ENCODE results near the gene NME8. TPM values are rescaled to one million over a fixed set of nuclear protein-coding genes. Genes with fewer than 3 reads are reported as not detected.

NME8 gene
- polyA plus RNA-seq, 2 of the 4 experiments (the other 2 are of a cell fraction), result not detected

- CTCF ChIA-PET, result interaction anchor here (1.0 to 1.9 kb wide), 2 partner anchors 13 to 587 kb away, joined by 3 to 5 read pairs; no protein-coding TSS in a partner anchor
- peaks cover 16% of the 10 kb centered on the region; the same call in 2 of the 3 replicates for H3K9me3 ChIP-seq
- 19% methylated on average over 3 of the region's 3 CpGs for WGBS (ENCODE audit: missing lambda C conversion rate)
- no peak for ATAC-seq
- no peak for FAIRE-seq
- no peak overlapping the region for H3K4me2 ChIP-seq
- POLR2A ChIA-PET, result no interaction called here
- no peak overlapping the region for H3K4me3 ChIP-seq
- DNase-seq (ENCODE audit: low read depth in 1 of 2, low spot score in 1 of 2), result no peak
- no peak overlapping the region for H3K27ac ChIP-seq
- H3K4me1 ChIP-seq, result peaks cover 2% of the 10 kb centered on the region; the same call in 1 of the 3 replicates
- TF ChIP-seq SREBF2 (IDR thresholded peaks at IDR 0.05) (no peak), ATOH8 (CRISPR knock-in tag; IDR thresholded peaks at IDR 0.05; ENCODE audit: low read depth) (no peak), ZNF302 (CRISPR knock-in tag; IDR thresholded peaks at IDR 0.05) (no peak), CBX2 (IDR thresholded peaks at IDR 0.05; ENCODE audit: borderline replicate concordance, low read depth) (no peak), NFE2L2 (conservative IDR thresholded peaks at IDR 0.05; ENCODE audit: low read length) (no peak), MAZ (IDR thresholded peaks at IDR 0.05; ENCODE audit: borderline replicate concordance, low read depth, low read length) (no peak), MYC (IDR thresholded peaks at IDR 0.05; ENCODE audit: borderline replicate concordance, low read length) (no peak), RCOR1 (IDR thresholded peaks at IDR 0.05; ENCODE audit: low read depth, low read length) (no peak), MAFK (IDR thresholded peaks at IDR 0.05; ENCODE audit: partially characterized antibody) (no peak), CBX8 (IDR thresholded peaks at IDR 0.05) (no peak)
- TF ChIP-seq, protein P1, sequence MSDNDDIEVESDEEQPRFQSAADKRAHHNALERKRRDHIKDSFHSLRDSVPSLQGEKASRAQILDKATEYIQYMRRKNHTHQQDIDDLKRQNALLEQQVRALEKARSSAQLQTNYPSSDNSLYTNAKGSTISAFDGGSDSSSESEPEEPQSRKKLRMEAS (IDR thresholded peaks at IDR 0.05), result no peak
These were observed 27.5 kb upstream of the NME8 start for GRCh38 chr7:37820708-37821468.

- CTCF ChIA-PET, result interaction anchor here (1.0 kb wide), 1 partner anchor 91 kb away, joined by 3 read pairs; no protein-coding TSS in a partner anchor
- 84% methylated on average over 2 of the region's 2 CpGs for WGBS (ENCODE audit: missing lambda C conversion rate)
- FAIRE-seq (no peak), DNase-seq (ENCODE audit: low read depth in 1 of 2, low spot score in 1 of 2) (no peak), ATAC-seq (no peak)
- Histone ChIP-seq H3K9me3 (peaks cover 16% of the 10 kb centered on the region; the same call in 2 of the 3 replicates), H3K4me1 (no peaks in the 10 kb centered on the region), H3K27ac (no peak overlapping the region), H3K4me2 (no peak overlapping the region), H3K4me3 (no peak overlapping the region)
- TF ChIP-seq EP300 (IDR thresholded peaks at IDR 0.05) (no peak), FOSB (CRISPR knock-in tag; IDR thresholded peaks at IDR 0.05) (no peak), CEBPB (IDR thresholded peaks at IDR 0.05) (no peak), NFE2L2 (conservative IDR thresholded peaks at IDR 0.05; ENCODE audit: low read length) (no peak), RFX5 (IDR thresholded peaks at IDR 0.05) (no peak), CHD4 (IDR thresholded peaks at IDR 0.05; ENCODE audit: borderline replicate concordance) (no peak), HOXB13 (CRISPR knock-in tag; IDR thresholded peaks at IDR 0.05; ENCODE audit: low read depth) (no peak), HMGXB4 (CRISPR knock-in tag; IDR thresholded peaks at IDR 0.05; ENCODE audit: borderline replicate concordance) (no peak), JUNB (IDR thresholded peaks at IDR 0.05) (no peak), RARB (CRISPR knock-in tag; IDR thresholded peaks at IDR 0.05) (no peak), MAZ (IDR thresholded peaks at IDR 0.05; ENCODE audit: borderline replicate concordance, low read depth, low read length) (no peak), FOSL2 (IDR thresholded peaks at IDR 0.05) (no peak), FOSL2 (CRISPR knock-in tag; IDR thresholded peaks at IDR 0.05) (no peak), ATOH8 (CRISPR knock-in tag; IDR thresholded peaks at IDR 0.05; ENCODE audit: low read depth) (no peak), HOXA7 (CRISPR knock-in tag; IDR thresholded peaks at IDR 0.05) (no peak), TP53 (CRISPR knock-in tag; IDR thresholded peaks at IDR 0.05) (no peak)
- TF ChIP-seq, protein P1 (IDR thresholded peaks at IDR 0.05), result no peak
- TF ChIP-seq, protein P2, sequence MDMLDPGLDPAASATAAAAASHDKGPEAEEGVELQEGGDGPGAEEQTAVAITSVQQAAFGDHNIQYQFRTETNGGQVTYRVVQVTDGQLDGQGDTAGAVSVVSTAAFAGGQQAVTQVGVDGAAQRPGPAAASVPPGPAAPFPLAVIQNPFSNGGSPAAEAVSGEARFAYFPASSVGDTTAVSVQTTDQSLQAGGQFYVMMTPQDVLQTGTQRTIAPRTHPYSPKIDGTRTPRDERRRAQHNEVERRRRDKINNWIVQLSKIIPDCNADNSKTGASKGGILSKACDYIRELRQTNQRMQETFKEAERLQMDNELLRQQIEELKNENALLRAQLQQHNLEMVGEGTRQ (IDR thresholded peaks at IDR 0.05), result no peak
- POLR2A ChIA-PET, result no interaction called here
These were observed 25.5 kb upstream of the NME8 start for GRCh38 chr7:37822946-37823345.
